ENCODE results near the gene RTF1.
"Not testable (repeated sequence)": the region's sequence is repeated elsewhere in the genome, so short reads cannot be mapped to it uniquely, and the experiment has no call there.

The RTF1 gene

DNA sequence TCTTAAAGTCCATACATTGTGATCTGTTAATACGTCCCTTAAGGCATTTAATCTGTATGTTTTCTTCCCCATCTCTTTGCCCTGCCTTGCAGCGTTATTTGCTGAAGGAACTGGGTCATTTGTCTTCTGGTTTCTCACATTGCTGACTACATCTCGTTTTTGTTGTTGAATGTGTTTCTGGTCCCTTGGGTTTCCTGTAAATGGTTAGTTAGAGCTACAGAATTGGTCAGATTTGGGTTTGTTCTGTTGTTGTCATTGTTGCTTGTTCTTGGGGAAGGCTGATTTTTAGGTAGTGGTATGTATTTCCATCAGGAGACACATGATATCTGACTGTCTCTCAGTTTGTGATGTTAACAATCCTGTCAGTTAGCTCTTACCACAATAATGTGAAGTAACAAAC, 49.8 kb downstream of the RTF1 start:
- H3K4me3 ChIP-seq (ENCODE audit: low read depth, low read length), result no peak overlapping the region
- TF ChIP-seq, protein P1, sequence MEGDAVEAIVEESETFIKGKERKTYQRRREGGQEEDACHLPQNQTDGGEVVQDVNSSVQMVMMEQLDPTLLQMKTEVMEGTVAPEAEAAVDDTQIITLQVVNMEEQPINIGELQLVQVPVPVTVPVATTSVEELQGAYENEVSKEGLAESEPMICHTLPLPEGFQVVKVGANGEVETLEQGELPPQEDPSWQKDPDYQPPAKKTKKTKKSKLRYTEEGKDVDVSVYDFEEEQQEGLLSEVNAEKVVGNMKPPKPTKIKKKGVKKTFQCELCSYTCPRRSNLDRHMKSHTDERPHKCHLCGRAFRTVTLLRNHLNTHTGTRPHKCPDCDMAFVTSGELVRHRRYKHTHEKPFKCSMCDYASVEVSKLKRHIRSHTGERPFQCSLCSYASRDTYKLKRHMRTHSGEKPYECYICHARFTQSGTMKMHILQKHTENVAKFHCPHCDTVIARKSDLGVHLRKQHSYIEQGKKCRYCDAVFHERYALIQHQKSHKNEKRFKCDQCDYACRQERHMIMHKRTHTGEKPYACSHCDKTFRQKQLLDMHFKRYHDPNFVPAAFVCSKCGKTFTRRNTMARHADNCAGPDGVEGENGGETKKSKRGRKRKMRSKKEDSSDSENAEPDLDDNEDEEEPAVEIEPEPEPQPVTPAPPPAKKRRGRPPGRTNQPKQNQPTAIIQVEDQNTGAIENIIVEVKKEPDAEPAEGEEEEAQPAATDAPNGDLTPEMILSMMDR (IDR thresholded peaks at IDR 0.05; ENCODE audit: low read depth, low read length), result no peak

- not testable (repeated sequence) for H3K4me3 ChIP-seq (ENCODE audit: low read depth, low read length)
Observed at GRCh38 chr15:41469644-41470043, 52.7 kb downstream of the RTF1 start.

GRCh38 chr15:41473418-41473817, 56.5 kb downstream of the RTF1 start:
- TF ChIP-seq, protein P1 (IDR thresholded peaks at IDR 0.05; ENCODE audit: low read depth, low read length), result no peak
- H3K4me3 ChIP-seq (ENCODE audit: low read depth, low read length), result no peak overlapping the region

- H3K4me3 ChIP-seq (ENCODE audit: low read depth, low read length), result no peak overlapping the region
- TF ChIP-seq, protein P1 (IDR thresholded peaks at IDR 0.05; ENCODE audit: low read depth, low read length), result no peak
Observed at GRCh38 chr15:41474436-41474835, 57.5 kb downstream of the RTF1 start.

GRCh38 chr15:41474941-41475340, 58.0 kb downstream of the RTF1 start:
- no peak overlapping the region for H3K4me3 ChIP-seq (ENCODE audit: low read depth, low read length)
- TF ChIP-seq, protein P1 (IDR thresholded peaks at IDR 0.05; ENCODE audit: low read depth, low read length), result no peak

- TF ChIP-seq, protein P1 (IDR thresholded peaks at IDR 0.05; ENCODE audit: low read depth, low read length), result no peak
- no peak overlapping the region for H3K4me3 ChIP-seq (ENCODE audit: low read depth, low read length)
Observed at GRCh38 chr15:41476416-41477048, 59.6 kb downstream of the RTF1 start.

- TF ChIP-seq, protein P1 (IDR thresholded peaks at IDR 0.05; ENCODE audit: low read depth, low read length), result no peak
- no peak overlapping the region for H3K4me3 ChIP-seq (ENCODE audit: low read depth, low read length)
Observed at GRCh38 chr15:41480396-41481140, 63.7 kb downstream of the RTF1 start.
